ENCODE data around the gene RREB1.

The RREB1 gene

GRCh38 chr6:7295916-7296315 is 188.2 kb downstream of the RREB1 start:
- no peaks in the 10 kb centered on the region for H3K4me1 ChIP-seq (ENCODE audit: control insufficient read depth, insufficient read depth, low read length)
- no peak overlapping the region for H3K4me3 ChIP-seq (ENCODE audit: low read depth, low read length)
- no peaks in the 10 kb centered on the region for H3K9me3 ChIP-seq (ENCODE audit: control insufficient read depth, insufficient read depth, low read length)
- no peaks in the 10 kb centered on the region for H3K27me3 ChIP-seq (ENCODE audit: control insufficient read depth, insufficient read depth, low read length)
- no peak overlapping the region for H3K9ac ChIP-seq (ENCODE audit: low read depth, low read length)
- H3K36me3 ChIP-seq (ENCODE audit: control insufficient read depth, insufficient read depth, low read length), result peaks cover 8% of the 10 kb centered on the region

GRCh38 chr6:7296602-7297001 is 188.8 kb downstream of the RREB1 start:
- peaks cover 15% of the 10 kb centered on the region for H3K36me3 ChIP-seq (ENCODE audit: control insufficient read depth, insufficient read depth, low read length)
- H3K4me1 ChIP-seq (ENCODE audit: control insufficient read depth, insufficient read depth, low read length), result no peaks in the 10 kb centered on the region
- no peaks in the 10 kb centered on the region for H3K9me3 ChIP-seq (ENCODE audit: control insufficient read depth, insufficient read depth, low read length)

GRCh38 chr6:7298113-7298512 is 190.4 kb downstream of the RREB1 start:
- no peaks in the 10 kb centered on the region for H3K4me1 ChIP-seq (ENCODE audit: control insufficient read depth, insufficient read depth, low read length)
- peaks cover 26% of the 10 kb centered on the region for H3K36me3 ChIP-seq (ENCODE audit: control insufficient read depth, insufficient read depth, low read length)
- no peaks in the 10 kb centered on the region for H3K9me3 ChIP-seq (ENCODE audit: control insufficient read depth, insufficient read depth, low read length)
- no peak overlapping the region for H3K9ac ChIP-seq (ENCODE audit: low read depth, low read length)
- H3K27me3 ChIP-seq (ENCODE audit: control insufficient read depth, insufficient read depth, low read length), result no peaks in the 10 kb centered on the region
- H3K4me3 ChIP-seq (ENCODE audit: low read depth, low read length), result no peak overlapping the region

More at GRCh38 chr6:7296602-7297001, 188.8 kb downstream of the RREB1 start:
- Histone ChIP-seq H3K27me3 (ENCODE audit: control insufficient read depth, insufficient read depth, low read length) (no peaks in the 10 kb centered on the region), H3K4me3 (ENCODE audit: low read depth, low read length) (no peak overlapping the region), H3K9ac (ENCODE audit: low read depth, low read length) (no peak overlapping the region)

- Histone ChIP-seq H3K9ac (ENCODE audit: low read depth, low read length) (no peak overlapping the region), H3K36me3 (ENCODE audit: control insufficient read depth, insufficient read depth, low read length) (peaks cover 29% of the 10 kb centered on the region), H3K9me3 (ENCODE audit: control insufficient read depth, insufficient read depth, low read length) (no peaks in the 10 kb centered on the region), H3K4me3 (ENCODE audit: low read depth, low read length) (no peak overlapping the region), H3K27me3 (ENCODE audit: control insufficient read depth, insufficient read depth, low read length) (no peaks in the 10 kb centered on the region), H3K4me1 (ENCODE audit: control insufficient read depth, insufficient read depth, low read length) (no peaks in the 10 kb centered on the region)
Measured at GRCh38 chr6:7300926-7301325, 193.2 kb downstream of the RREB1 start.
